MM.1S (cell line): ENCODE data around the gene ARHGAP25.
A peak's percentile ranks its signal among the peaks of the same experiment; 100 is the strongest.

Experiments used
- DNase-seq: peaks from one replicate; pipeline ENCODE4 v3.0.0-alpha.2; 2015
- H2AFZ ChIP-seq: fragments of 300-600 bp; sonication (generic); 2 replicates; pipeline ENCODE4 v1.6.0; 2016; ENCODE audit warnings: antibody characterized with exemption, low read length
- H3F3A ChIP-seq: fragments of 300-600 bp; sonication (generic); 2 replicates; pipeline ENCODE4 v1.6.1; 2016; ENCODE audit warnings: mild to moderate bottlenecking, antibody characterized with exemption, low read length, moderate library complexity, mixed read lengths; ENCODE audit not compliant: insufficient read depth
- H3K27ac ChIP-seq: fragments of 300-600 bp; sonication (generic); 2 replicates; pipeline ENCODE4 v1.5.1; 2016; ENCODE audit warnings: mild to moderate bottlenecking, low read length
- H3K27me3 ChIP-seq: fragments of 300-600 bp; sonication (generic); replicated peaks from 2 replicates; pipeline ENCODE4 v1.6.0; 2016; ENCODE audit warnings: low read length; ENCODE audit not compliant: insufficient read depth
- H3K36me3 ChIP-seq: fragments of 300-600 bp; sonication (generic); replicated peaks from 2 replicates; pipeline ENCODE4 v1.6.1; 2016; ENCODE audit warnings: mild to moderate bottlenecking, low read length, mixed read lengths; ENCODE audit not compliant: insufficient read depth
- H3K4me1 ChIP-seq: fragments of 300-600 bp; sonication (generic); 2 replicates; pipeline ENCODE4 v1.6.1; 2016; ENCODE audit warnings: low read length, mixed read lengths
- H3K4me2 ChIP-seq: fragments of 300-600 bp; sonication (generic); 2 replicates; pipeline ENCODE4 v1.6.0; 2016; ENCODE audit warnings: low read depth, low read length
- H3K4me3 ChIP-seq: fragments of 300-600 bp; sonication (generic); 2 replicates; pipeline ENCODE4 v1.5.1; 2016; ENCODE audit warnings: low read length, mixed read lengths
- H3K79me2 ChIP-seq: fragments of 300-600 bp; sonication (generic); 2 replicates; pipeline ENCODE4 v1.6.1; 2016; ENCODE audit warnings: mixed run types, low read length, mixed read lengths
- H3K9ac ChIP-seq: fragments of 300-600 bp; sonication (generic); 2 replicates; pipeline ENCODE4 v1.6.1; 2016; ENCODE audit warnings: low read length, mixed read lengths
- H3K9me2 ChIP-seq: fragments of 300-600 bp; sonication (generic); replicated peaks from 2 replicates; pipeline ENCODE4 v1.6.1; 2016; ENCODE audit warnings: mild to moderate bottlenecking, low read length, mixed read lengths; ENCODE audit not compliant: insufficient read depth
- H3K9me3 ChIP-seq: fragments of 300-600 bp; sonication (generic); replicated peaks from 2 replicates; pipeline ENCODE4 v1.6.1; 2016; ENCODE audit warnings: mild to moderate bottlenecking, low read length, mixed read lengths; ENCODE audit not compliant: insufficient read depth
- H4K20me1 ChIP-seq: fragments of 300-600 bp; sonication (generic); 2 replicates; pipeline ENCODE4 v1.6.1; 2016; ENCODE audit warnings: mild to moderate bottlenecking, low read length, moderate library complexity, mixed read lengths; ENCODE audit not compliant: insufficient read depth
- CTCF ChIP-seq: fragments of 300-600 bp; sonication (generic); IDR thresholded peaks from 2 replicates; pipeline ENCODE4 v1.5.1; 2016; ENCODE audit warnings: antibody characterized with exemption, low read length, mixed read lengths
- EZH2 ChIP-seq: fragments of 300-600 bp; sonication (generic); optimal IDR thresholded peaks from 2 replicates; pipeline ENCODE3; 2017; ENCODE audit warnings: low read depth, mild to moderate bottlenecking, antibody characterized with exemption, low read length, mixed read lengths
- EZH2phosphoT487 ChIP-seq: fragments of 300-600 bp; sonication (generic); IDR thresholded peaks from 2 replicates; pipeline ENCODE4 v1.6.1; 2018; ENCODE audit warnings: antibody characterized with exemption, low read length

Gene ARHGAP25

GRCh38 chr2:68774569-68775271 lies 40.1 kb downstream of the ARHGAP25 start:
- peak; percentile 81 for DNase-seq
- peak overlapping the region; percentile 78 for H3K27ac ChIP-seq
- H3F3A ChIP-seq: peaks cover 14% of the 10 kb centered on the region

GRCh38 chr2:68775272-68775842 lies 40.7 kb downstream of the ARHGAP25 start:
- peak; percentile 24 for DNase-seq
- H3K79me2 ChIP-seq: peaks cover 39% of the 10 kb centered on the region
- no peaks in the 10 kb centered on the region for H3K36me3 ChIP-seq
- peaks cover 14% of the 10 kb centered on the region for H3F3A ChIP-seq
- H3K9ac ChIP-seq: peak overlapping the region; percentile 63
- H3K9me2 ChIP-seq: no peaks in the 10 kb centered on the region
- no peaks in the 10 kb centered on the region for H3K27me3 ChIP-seq
- no peaks in the 10 kb centered on the region for H4K20me1 ChIP-seq
- H3K27ac ChIP-seq: peak overlapping the region; percentile 78; the same call in 1 of the 2 replicates
- no peaks in the 10 kb centered on the region for H3K9me3 ChIP-seq
- H3K4me2 ChIP-seq: peak overlapping the region; percentile 68
- H2AFZ ChIP-seq: peak overlapping the region; percentile 83
- H3K4me3 ChIP-seq: peak overlapping the region; percentile 75
- TF ChIP-seq EZH2 (no peak), EZH2phosphoT487 (no peak), CTCF (no peak)
- H3K4me1 ChIP-seq: peaks cover 30% of the 10 kb centered on the region

More at GRCh38 chr2:68774569-68775271, 40.1 kb downstream of the ARHGAP25 start:
- no peaks in the 10 kb centered on the region for H3K9me3 ChIP-seq
- H3K4me2 ChIP-seq: peak overlapping the region; percentile 68
- TF ChIP-seq EZH2phosphoT487 (no peak), CTCF (no peak), EZH2 (no peak)
- no peaks in the 10 kb centered on the region for H3K36me3 ChIP-seq
- no peaks in the 10 kb centered on the region for H4K20me1 ChIP-seq
- H3K4me1 ChIP-seq: peaks cover 35% of the 10 kb centered on the region
- peaks cover 37% of the 10 kb centered on the region for H3K79me2 ChIP-seq
- peak overlapping the region; percentile 75 for H3K4me3 ChIP-seq
- no peaks in the 10 kb centered on the region for H3K27me3 ChIP-seq
- H2AFZ ChIP-seq: peak overlapping the region; percentile 83
- H3K9ac ChIP-seq: peak overlapping the region; percentile 63
- no peaks in the 10 kb centered on the region for H3K9me2 ChIP-seq

- H3K4me1 ChIP-seq: peaks cover 23% of the 10 kb centered on the region
- H3K4me2 ChIP-seq: peak overlapping the region; percentile 68
Measured at GRCh38 chr2:68776124-68776523, 41.5 kb downstream of the ARHGAP25 start.

More at GRCh38 chr2:68776124-68776523, 41.5 kb downstream of the ARHGAP25 start:
- Histone ChIP-seq H3K36me3 (no peaks in the 10 kb centered on the region), H3K27ac (no peak overlapping the region), H4K20me1 (no peaks in the 10 kb centered on the region), H3F3A (peaks cover 14% of the 10 kb centered on the region), H3K4me3 (peak overlapping the region; percentile 75), H3K9me2 (no peaks in the 10 kb centered on the region), H3K79me2 (peaks cover 39% of the 10 kb centered on the region), H2AFZ (no peak overlapping the region), H3K9ac (peak overlapping the region; percentile 63; the same call in 1 of the 2 replicates), H3K9me3 (no peaks in the 10 kb centered on the region), H3K27me3 (no peaks in the 10 kb centered on the region)
- TF ChIP-seq EZH2phosphoT487 (no peak), CTCF (peak; percentile 55), EZH2 (no peak)
- peak; percentile 35 for DNase-seq
